Measurements from ENCODE around the gene MMAB. TPM values are rescaled to one million over a fixed set of nuclear protein-coding genes. Genes with fewer than 3 reads are reported as not detected.
A peak's percentile ranks its signal among the peaks of the same experiment; 100 is the strongest.

Gene MMAB
- total RNA-seq (2013; cell fraction: nucleolus; rRNA removed): 48.3 and 48.4 TPM in 2 replicates
- 47.1 and 49.6 TPM in 2 replicates for total RNA-seq (2014; rRNA removed)
- 41.4 TPM in 2 replicates for total RNA-seq (2014; rRNA removed; fragmentation: Illumina TruSeq; extraction: Trizol)
- 51.7 and 59.3 TPM in 2 replicates for total RNA-seq (2021)
- polyA plus RNA-seq (2011; ENCODE audit: low read depth): 26.0 TPM
- 43.2 and 43.9 TPM in 2 replicates for polyA plus RNA-seq (2011; rRNA removed)
- polyA plus RNA-seq (2011; cell fraction: cytosol; rRNA removed): 44.5 and 58.9 TPM in 2 replicates
- 52.6 and 64.2 TPM in 2 replicates for polyA plus RNA-seq (2011; cell fraction: nucleus; rRNA removed)
- 37.4 and 47.5 TPM in 2 replicates for polyA plus RNA-seq (2012)
- polyA plus RNA-seq (2014; fragmentation: Illumina TruSeq; extraction: Trizol): 9.6 and 22.5 TPM in 2 replicates
- polyA plus RNA-seq (2014; fragmentation: Nextera tagmentation; extraction: Ambion mirVana): 10 to 100 TPM; 10.6 to 28.6 TPM
- polyA plus RNA-seq (2014; rRNA removed): 55.2 and 56.1 TPM in 2 replicates
- polyA plus RNA-seq (2016; fragmentation: Nextera tagmentation; extraction: Ambion mirVana): 10 to 100 TPM; 61.4 to 65.3 TPM
- 34.8 and 49.9 TPM in 2 replicates for polyA minus RNA-seq (2011; rRNA and poly(A)+ RNA removed)
- 15.1 and 16.7 TPM in 2 replicates for polyA minus RNA-seq (2011; cell fraction: cytosol; rRNA and poly(A)+ RNA removed)
- polyA minus RNA-seq (2011; cell fraction: nucleus; rRNA and poly(A)+ RNA removed): 16.3 and 19.1 TPM in 2 replicates
- percentile 65 among the genes with signal in this experiment for Bru-seq, nascent RNA
- BruChase-seq, experiment 1, labeled RNA remaining after a 6-hour chase: percentile 60 among the genes with signal in this experiment
- percentile 58 among the genes with signal in this experiment for BruChase-seq, experiment 2, labeled RNA remaining after a 2-hour chase
- long read RNA-seq, experiment 1, full-length matches to known transcripts: 12 of 13 reads
- long read RNA-seq, experiment 1, partial matches to known transcripts: 1 of 13 reads
- long read RNA-seq, experiment 1, other reads (novel, unspliced or antisense): 0 of 13 reads
- long read RNA-seq, experiment 2, full-length matches to known transcripts: 48 of 68 reads
- long read RNA-seq, experiment 2, partial matches to known transcripts: 3 of 68 reads
- long read RNA-seq, experiment 2, other reads (novel, unspliced or antisense): 17 of 68 reads

DNA sequence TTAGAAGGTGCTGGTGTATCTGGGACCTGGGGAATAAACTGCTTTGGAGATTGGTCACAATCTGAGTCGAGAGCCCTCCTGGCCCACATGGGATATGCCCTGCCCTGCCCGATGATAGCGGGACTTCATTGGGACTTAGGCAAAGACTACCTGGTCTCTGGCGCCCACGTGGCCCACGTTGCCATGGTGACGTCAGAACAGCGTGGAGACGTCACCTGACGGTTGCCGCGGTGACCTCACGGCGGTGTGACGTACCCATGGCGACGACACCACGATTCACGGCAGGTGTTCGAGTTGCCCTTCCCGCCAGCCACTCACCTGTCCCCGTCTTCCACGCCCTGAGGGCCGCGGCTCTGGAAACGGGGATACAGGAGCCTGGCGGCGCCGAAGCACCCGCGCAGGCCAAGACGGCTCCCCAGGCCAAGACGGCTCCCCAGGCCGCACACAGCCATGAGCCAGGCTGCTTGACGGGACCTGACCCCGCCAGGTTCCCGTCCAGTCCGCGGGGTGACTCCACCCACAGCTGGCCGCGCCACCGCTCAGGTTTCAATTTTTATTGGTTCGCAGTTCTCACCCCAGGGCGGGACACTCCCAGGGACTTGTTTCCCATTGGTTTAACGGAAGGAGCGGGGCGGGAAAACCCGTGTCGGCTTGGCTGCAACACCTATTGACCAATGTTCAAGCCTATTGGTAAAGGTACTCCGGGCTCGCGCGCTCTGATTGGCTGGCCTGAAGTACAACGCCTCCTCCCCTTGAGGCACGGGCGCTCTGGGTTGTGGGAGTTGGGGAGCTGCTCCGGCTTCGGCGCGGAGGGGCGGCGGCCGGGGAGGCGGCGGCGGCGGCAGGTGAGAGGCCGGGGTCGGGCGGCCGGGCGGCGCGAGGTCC lies at the start of gene MMAB, which contains the start of gene MVK:
TSS of gene MMAB (minus strand) at position 476 of the 885 bp plus-strand sequence. CDS start at position 452, 24 bp downstream.
TSS of gene MVK (plus strand) at position 766 of the 885 bp plus-strand sequence. CDS start 1,029 bp downstream, outside the sequence.
- ChIA-PET RAD21 (ENCODE audit: unreplicated experiment) (interaction anchor here (0.7 to 1.1 kb wide), 3 partner anchors 13 to 1878 kb away, joined by 3 read pairs; no protein-coding TSS in a partner anchor), SMC1A (ENCODE audit: uncharacterized antibody, unreplicated experiment) (interaction anchor here (0.7 to 1.2 kb wide), 4 partner anchors 9 to 305 kb away, joined by 3 read pairs; no protein-coding TSS in a partner anchor), CTCF (interaction anchor here (0.6 to 2.6 kb wide), 8 partner anchors 12 to 272 kb away, joined by 3 to 14 read pairs (median 4); no protein-coding TSS in a partner anchor), POLR2A (interaction anchor here (0.7 to 1.0 kb wide), 3 partner anchors 16 to 97 kb away, joined by 3 read pairs; partner anchors contain the start of gene KCTD10)
- FAIRE-seq: peak; percentile 99
- Histone ChIP-seq H4K20me1 (ENCODE audit: control insufficient read depth, insufficient read depth) (no peaks in the 10 kb centered on the region), H3K9me3 (replicated peaks; ENCODE audit: control insufficient read depth, insufficient read depth, low read length) (no peaks in the 10 kb centered on the region), H3K27me3 (replicated peaks in 1 of 2; ENCODE audit: control insufficient read depth in 2 of 2, insufficient read depth in 2 of 2, low read length in 1 of 2) (no peaks in the 10 kb centered on the region), H3K36me3 (ENCODE audit: control insufficient read depth in 2 of 2, insufficient read depth in 2 of 2, low read length in 1 of 2) (peaks cover 0 to 23% of the 10 kb centered on the region in 2 experiments; a peak in 1 of 4 replicates), H3K4me1 (ENCODE audit: control insufficient read depth, insufficient read depth, low read length) (no peaks in the 10 kb centered on the region), H3K79me2 (ENCODE audit: control insufficient read depth, insufficient read depth, low read length) (peaks cover 17% of the 10 kb centered on the region), H3K9ac (ENCODE audit: control insufficient read depth, insufficient read depth, low read length) (peak within 1 kb of the TSS; percentile 75), H3K27ac (ENCODE audit: control insufficient read depth, insufficient read depth) (peak within 1 kb of the TSS; percentile 88), H3K4me3 (peak within 1 kb of the TSS; percentile 99), H2AFZ (ENCODE audit: control insufficient read depth, low read depth, low read length) (peak within 1 kb of the TSS; percentile 94), H3K4me2 (ENCODE audit: control insufficient read depth, insufficient read depth) (peak within 1 kb of the TSS; percentile 99)
- peak; percentile 99 for DNase-seq (ENCODE audit: low read depth, low spot score)
- 2% methylated on average over 62 of the region's 74 CpGs for WGBS (ENCODE audit: insufficient coverage, insufficient replicate concordance, low lambda C conversion rate, missing lambda C conversion rate)
- in situ Hi-C loops (cut with MboI) (no loop called here), intact Hi-C loops (cut with micrococcal nuclease; ENCODE audit: unreplicated experiment) (no loop called here)
- no TSS peak for BruUV-seq (replicated peaks)
- peak; percentile 98 for ATAC-seq
- TF ChIP-seq NR2C1 (IDR thresholded peaks at IDR 0.05): peak; percentile 67
- TF ChIP-seq ATF3 (IDR thresholded peaks at IDR 0.05; ENCODE audit: borderline replicate concordance, extremely low read depth, low read depth, low read length): peak; percentile 51; the same call in 1 of the 2 replicates
- TF ChIP-seq IKZF1 (conservative IDR thresholded peaks at IDR 0.05): peak; percentile 84
- peak; percentile 20; the same call in 1 of the 2 replicates for TF ChIP-seq MTA2 (IDR thresholded peaks at IDR 0.05; ENCODE audit: low read depth)
- peak; percentile 100 for TF ChIP-seq CREB1 (IDR thresholded peaks at IDR 0.05; ENCODE audit: low read depth)
- peak; percentile 37; the same call in 1 of the 2 replicates for TF ChIP-seq SMAD5 (IDR thresholded peaks at IDR 0.05; ENCODE audit: low read depth)
- peak; percentile 87 for TF ChIP-seq NR2F1 (conservative IDR thresholded peaks at IDR 0.05)
- peak; percentile 95 for TF ChIP-seq SP1 (IDR thresholded peaks at IDR 0.05; ENCODE audit: low read depth, low read length)
- TF ChIP-seq NFXL1 (IDR thresholded peaks at IDR 0.05; ENCODE audit: borderline replicate concordance): no peak
- peak; percentile 96 for TF ChIP-seq NKRF (conservative IDR thresholded peaks at IDR 0.05)
- peak; percentile 76 for TF ChIP-seq YY1 (IDR thresholded peaks at IDR 0.05; ENCODE audit: low read depth, low read length)
- TF ChIP-seq, protein P1, sequence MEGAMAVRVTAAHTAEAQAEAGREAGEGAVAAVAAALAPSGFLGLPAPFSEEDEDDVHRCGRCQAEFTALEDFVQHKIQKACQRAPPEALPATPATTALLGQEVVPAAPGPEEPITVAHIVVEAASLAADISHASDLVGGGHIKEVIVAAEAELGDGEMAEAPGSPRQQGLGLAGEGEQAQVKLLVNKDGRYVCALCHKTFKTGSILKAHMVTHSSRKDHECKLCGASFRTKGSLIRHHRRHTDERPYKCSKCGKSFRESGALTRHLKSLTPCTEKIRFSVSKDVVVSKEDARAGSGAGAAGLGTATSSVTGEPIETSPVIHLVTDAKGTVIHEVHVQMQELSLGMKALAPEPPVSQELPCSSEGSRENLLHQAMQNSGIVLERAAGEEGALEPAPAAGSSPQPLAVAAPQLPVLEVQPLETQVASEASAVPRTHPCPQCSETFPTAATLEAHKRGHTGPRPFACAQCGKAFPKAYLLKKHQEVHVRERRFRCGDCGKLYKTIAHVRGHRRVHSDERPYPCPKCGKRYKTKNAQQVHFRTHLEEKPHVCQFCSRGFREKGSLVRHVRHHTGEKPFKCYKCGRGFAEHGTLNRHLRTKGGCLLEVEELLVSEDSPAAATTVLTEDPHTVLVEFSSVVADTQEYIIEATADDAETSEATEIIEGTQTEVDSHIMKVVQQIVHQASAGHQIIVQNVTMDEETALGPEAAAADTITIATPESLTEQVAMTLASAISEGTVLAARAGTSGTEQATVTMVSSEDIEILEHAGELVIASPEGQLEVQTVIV (IDR thresholded peaks at IDR 0.05; ENCODE audit: borderline replicate concordance, partially characterized antibody): peak; percentile 93
- peak; percentile 70 for TF ChIP-seq FOS (IDR thresholded peaks at IDR 0.05; ENCODE audit: borderline replicate concordance, extremely low read depth, insufficient read length)

Measured in GM12878 (cell line).